ENCODE data around the gene ELAVL1.

The ELAVL1 gene

DNA sequence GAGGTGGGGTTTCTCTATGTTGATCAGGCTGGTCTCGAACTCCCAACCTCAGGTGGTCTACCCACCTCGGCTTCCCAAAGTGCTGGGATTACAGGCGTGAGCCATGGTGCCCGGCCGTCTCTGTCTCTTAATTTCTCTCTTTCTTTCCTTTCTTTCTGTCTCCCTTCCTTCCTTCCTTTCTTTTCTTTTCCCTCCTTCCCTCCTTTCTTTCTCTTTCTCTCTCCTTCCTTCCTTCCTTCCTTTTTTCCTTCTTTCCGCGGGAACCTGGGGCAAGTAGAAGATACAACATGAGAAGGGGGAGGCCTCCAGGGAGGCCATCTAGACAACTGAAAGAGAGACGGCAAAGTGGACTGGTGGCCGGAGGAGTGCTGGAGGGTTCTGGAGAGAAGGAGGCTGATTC lies 15.2 kb upstream of the ELAVL1 start:
- DNase-seq, result no peak

DNA sequence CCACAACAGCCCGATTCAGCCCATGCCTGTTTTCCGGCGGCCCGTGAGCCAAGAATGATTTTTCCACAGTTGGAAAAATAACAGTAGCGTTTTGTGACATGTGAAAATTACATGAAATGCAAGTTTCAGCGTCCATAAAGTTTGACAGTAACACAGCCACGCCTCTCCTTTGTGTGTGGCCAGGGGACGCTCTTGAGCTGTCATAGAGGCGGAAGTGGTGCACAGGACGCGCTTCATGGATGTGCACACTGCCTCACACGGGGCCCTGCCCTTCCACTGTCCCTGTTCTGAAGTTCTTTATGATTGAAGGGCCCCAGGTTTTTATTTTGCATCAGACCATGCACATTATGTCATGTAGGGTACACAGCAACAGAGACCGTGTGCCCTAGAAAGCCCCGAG lies 12.4 kb upstream of the ELAVL1 start:
- DNase-seq, result no peak

DNA sequence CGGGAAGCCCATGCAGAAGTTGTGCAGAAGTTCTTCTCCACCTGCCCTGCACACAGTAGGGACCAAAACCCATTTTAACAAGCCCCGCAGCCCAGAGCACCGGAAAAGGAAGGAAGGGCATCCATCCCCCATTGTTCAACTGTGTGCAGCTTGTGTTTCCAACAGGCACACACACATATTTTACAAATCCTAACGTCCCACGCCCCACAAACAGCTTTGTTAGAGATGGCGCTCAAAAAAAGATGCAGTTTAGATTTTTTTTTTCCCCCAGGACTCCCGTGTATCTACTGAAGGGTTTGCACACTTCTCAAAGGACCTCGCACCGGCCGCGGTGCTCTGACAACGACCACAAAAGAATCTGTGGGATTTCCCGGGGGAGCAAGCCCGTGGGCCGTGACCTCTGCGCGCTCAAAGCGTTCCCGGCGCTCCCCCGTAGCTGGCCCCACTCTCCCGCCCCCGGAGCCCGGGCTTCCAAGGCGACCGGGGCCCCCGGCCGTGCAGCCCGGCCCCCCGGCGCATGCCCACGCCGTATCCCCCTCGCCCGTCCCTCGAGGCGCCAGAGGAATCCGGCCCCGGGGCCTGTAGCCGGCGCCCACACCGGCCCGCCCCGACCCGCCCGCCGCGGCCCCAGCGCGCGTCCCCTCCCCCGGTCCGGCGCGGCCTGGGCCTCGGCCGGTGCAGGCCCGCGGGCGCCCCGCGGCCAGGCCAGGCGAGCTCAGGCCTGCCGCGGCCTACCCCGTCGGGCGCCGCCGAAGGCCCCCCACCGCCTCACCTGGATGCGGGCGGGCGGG lies 523 bp downstream of the ELAVL1 start:
- peak; percentile 26 for DNase-seq

DNA sequence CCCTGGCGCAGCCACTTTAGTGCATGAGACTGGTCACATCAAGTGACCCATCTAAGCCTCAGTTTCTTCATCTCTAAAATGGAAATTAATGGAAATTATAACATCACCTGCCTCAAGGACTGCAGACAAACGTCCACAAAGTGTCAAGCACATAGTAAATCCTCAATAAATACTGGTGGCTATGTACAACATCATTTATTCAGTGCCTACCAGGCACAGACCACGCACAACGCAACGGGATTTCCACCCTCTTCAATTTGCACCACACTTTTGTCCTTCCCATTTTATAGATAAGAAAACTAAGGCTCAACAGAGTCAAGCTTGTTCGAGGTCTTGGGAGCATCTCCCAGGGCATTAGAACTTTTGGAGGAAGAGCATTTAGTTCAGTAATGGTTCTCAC lies 1.4 kb downstream of the ELAVL1 start:
- no peak for DNase-seq

DNA sequence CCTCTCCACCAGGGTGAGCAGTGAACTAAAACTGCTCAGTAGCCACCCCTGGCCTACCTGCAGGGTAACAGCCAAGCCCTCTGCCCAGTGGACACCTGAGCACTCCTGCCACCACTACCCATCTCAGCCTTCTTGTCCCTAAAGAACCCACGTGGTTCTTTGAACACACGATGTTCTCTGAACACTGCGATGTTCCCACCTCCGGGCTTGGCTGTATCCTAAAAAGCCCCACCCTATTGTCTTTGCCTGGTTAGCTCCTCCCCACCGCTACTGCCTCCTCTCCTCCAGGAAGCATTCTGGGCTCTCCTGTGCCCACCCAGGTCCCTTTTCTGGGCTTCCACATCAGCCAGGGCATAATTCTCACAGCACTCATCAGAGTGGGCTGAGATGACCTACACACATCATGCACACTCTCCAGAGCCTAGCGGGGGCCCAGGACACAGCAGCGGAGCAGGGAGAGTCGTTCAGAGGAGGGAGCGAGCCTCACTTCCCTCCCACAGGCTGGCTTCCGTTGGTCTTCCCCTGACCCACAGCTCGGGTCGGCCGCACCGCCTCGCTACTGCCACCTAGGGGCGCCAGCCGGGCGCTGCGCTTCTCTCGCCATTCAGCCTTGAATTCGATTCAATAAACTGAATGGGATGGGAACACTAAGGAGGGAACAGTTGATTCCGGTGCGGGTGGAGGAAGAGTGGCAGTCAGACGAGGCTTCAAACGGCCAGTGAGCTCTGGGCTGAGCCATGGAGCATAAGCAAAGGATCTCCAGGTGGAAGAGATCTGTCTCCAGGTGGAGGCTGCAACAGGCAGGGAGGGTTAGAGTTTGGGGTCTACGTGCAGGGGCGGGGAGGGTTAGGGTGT lies 3.2 kb downstream of the ELAVL1 start:
- DNase-seq, result peak; percentile 43

DNA sequence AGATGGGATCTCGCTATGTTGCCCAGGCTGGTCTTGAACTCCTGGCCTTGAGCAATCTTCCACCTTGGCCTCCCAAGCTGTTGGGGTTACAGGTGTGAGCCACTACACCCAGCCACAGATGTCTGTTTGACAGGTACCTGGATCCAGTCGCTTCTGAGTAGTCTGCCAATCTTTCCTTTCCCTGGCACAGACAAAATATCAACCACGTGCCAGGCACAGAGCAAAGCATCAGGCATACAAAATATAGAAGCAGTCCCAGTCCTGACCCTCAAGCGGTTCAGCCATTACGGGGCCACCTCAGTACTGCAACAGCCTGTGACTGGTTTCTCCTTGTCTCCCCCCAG lies 3.8 kb downstream of the ELAVL1 start:
- no peak for DNase-seq

DNA sequence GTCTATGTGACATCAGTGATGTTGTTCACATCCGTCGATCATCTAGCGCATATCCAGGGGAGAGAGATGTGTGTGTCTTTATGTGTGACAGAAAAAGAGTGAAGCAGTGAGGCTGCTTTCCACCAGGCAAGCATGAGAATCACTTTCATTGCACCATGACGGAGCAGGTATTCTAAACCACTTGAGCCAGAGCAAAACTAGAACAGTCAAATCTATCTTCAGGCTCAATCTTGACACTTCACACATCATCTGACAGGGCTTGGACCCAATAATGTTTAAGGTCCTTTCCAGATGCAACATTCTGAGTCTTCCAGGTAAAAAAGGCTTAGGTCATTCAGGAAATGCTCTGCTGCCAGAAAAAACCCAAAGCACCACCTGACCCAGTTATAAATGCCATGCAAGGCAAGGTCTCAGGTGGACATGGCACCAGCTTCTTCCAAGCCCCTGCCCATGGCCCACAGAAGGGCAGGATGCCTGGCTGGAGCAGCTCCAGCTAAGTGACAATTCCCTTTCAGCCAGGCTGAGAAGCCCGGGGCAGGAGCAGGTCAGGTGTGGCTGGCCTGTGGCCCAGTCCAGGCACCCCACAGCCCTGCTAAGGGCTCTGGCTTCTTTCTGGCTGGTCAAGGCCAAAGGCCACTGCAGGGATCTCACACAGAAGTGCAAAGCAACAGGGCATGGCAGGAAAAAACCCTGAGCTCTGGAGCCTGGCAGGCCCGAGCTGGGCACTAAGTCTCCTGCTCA lies 5.0 kb downstream of the ELAVL1 start:
- DNase-seq, result no peak

DNA sequence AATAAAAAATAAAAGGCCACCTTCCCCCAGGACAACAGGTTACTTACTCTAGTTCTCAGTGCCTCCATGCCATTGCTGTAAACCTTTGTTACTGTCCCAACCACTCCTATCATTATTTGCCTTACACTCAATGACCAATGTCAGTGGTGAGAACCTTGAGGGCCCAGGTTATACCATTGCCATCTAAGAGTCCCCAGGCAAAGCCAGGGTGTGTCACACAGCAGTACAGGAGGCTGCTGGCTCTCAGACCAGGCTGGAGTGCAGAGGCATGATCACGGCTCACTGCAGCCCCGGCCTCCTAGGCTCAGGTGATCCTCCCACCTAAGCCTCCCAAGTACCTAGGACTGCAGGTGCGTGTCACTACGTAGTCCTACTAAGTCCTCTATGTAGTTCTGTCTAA lies 6.1 kb downstream of the ELAVL1 start:
- no peak for DNase-seq

DNA sequence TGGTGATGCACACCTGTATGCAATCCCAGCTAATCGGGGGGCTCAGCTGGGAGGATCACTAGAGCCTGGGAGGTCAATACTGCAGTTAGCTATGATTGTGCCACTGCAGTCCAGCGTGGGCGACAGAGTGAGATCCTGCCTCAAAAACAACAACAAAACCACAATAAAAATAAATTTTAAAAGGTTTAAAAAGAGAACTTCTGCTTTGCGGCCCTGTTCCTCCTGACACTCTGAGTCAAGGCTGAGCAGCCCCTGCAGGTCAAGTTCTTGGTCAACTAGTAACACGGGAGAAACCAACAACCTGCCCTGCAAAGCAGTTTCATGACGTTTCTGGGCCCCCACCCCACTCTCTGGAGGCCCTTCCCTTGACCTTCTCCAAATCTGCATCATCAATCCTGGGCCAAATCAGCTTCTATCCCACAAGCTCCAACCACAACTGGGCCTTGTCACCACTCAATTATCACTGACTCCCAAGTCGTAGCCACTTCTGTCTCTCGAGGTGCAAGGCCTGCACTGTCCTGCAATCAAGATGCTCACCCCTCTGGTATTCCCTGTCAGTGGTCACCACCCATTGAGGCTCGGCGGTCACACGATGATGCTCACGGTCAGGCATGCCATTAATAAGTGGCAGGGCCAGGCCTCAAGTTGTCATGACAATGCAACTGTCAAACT lies 7.5 kb downstream of the ELAVL1 start:
- no peak for DNase-seq

DNA sequence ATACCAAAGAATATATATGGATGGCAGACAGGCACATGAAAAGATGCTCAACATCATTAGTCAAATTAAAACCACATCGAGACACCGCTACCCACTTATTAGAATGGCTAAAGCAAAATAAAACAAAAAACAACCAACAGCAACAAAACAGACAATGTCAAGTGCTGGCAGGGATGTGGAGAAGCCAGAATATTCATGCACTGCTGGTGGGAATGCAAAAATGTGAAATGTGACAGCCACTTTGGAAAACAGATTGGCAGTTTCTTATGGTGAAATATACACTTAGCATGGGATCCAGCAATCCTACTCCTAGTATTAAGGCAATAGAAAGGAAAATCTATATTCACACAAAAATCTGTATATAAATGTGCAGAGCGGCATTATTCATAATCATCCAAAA lies 8.6 kb downstream of the ELAVL1 start:
- DNase-seq, result no peak

DNA sequence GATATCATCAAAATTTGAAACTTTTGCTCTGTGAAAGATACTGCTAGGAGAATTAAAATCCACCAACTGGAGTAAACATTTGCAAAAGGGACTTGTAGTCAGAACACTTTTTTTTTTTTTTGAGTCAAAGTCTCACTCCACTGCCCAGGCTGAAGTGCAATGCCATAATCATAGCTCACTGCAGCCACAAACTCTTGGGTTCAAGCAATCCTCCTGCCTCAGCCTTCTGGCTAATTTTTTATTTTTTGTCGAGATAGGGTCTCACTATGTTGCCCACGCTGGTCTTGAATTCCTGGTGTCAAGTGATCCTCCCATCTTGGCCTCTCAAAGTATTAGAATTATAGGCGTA lies 9.7 kb downstream of the ELAVL1 start:
- no peak for DNase-seq

DNA sequence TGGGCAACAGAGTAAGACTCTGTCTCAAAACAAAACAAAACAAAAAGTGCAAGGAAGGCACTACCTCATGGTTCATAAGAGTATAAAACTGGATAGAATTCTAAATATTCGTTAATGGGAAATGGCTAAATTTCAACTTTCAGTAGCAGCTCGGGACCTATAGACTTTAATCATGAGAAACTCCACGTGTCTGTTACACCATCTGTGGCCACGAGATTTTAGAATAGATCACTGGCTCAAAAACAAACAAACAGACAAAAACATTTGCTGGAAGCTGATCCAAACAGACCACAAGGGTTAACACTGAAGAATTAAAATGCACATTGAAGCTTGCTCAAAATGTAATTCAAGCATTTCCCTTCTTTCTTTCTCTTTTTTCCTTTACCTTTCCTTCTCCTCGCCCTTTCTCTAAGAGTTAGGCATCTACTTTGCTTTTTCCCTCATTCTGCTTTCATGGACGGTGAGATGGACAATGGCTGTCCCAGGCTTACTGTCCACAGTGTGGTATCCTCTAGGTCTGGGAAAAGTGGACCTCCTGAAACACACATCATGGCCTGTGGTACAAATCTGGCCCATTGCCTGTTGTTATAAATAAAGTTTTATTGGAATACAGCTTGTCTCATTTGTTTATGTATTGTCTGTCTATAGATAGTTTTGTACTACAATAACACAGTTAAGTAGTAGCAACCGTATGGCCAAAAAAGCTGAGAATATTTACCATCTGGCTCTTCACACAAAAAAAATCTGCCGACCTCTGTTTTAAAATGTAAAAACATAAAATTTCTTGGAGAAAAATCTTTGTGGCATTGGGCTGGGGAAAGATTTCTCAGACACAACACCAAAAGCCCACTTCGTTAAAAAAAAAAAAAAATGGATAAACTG lies 10.3 kb downstream of the ELAVL1 start:
- DNase-seq, result no peak

DNA sequence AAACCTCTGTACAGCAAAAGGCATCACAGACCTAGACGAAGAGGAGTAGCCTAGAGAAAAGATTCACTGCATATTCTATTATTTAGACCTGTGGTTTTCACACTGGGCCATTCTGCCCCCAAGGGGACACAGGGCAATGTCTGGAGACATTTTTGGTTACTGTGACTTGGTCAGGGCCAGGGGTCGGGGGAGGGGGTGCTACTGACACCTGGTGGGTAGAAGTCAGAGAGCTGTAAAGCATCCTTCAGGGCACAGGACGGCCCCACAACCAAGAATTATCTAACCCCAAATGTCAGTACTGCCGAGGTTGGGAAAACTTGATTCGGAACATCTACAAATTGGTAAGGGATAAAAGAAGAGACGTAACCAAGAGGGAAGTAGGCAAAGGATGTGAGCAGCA lies 11.3 kb downstream of the ELAVL1 start:
- DNase-seq, result no peak

DNA sequence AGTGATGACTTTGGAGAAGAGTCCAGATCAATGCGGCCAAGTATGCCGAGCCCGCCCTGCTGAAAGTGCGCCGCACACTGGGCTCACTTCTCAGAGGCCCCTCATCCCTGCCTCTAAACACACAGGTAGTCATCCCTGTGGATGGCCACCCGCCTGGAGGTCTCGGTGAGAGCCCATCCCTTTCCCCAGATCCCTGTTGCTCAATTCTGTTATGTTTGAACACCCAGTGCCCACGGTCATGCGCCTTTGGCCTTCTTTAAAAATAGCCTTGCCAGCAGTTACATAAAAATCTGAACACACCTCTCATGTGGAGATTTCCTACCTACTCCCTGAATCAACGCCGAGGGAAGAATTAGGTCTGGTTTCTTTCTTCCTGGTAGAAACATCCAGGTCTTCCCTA lies 11.9 kb downstream of the ELAVL1 start:
- DNase-seq, result no peak

DNA sequence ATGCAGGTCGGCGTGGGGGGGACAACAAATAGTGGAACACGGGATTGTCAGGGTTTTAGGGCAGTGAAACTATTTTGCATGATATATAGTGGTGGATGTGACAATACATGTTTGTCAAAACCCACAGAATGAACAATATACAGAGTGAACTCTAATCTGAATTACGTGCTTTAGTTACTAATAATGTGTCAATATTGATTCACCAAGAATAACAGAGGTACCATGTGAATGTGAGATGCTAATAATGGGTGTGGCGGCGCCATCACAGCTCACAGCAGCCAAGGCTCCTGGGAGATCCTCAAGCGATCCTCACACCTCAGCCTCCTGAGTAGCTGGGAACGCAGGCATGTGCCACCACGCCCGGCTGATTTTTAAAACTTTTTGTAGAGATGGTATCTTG lies 12.9 kb downstream of the ELAVL1 start:
- DNase-seq, result no peak

DNA sequence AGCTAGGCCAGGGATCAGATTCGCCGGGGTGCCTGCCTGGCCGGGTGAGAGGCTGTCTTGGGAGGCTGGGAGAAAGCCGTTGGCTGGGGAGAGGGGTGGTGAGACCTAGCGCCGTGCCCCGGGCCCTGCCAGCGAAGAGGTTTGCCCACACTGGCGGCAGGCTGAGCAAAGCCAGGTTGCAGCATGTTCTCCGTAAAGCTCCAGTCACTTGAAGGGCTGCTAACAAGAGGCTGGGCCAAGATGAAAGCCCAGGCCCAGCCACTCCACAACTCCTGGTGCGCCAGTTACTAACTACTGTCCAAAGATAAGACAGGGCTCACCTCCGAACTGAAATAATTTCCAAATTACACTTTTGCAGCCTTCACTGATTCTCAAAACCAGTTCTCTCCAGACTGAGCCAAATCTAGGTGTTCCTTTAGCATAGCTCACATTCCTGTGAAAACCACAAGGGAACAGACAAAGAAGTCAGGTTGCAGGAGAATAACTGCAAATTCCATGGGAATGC lies 16.3 kb downstream of the ELAVL1 start:
- no peak for DNase-seq

DNA sequence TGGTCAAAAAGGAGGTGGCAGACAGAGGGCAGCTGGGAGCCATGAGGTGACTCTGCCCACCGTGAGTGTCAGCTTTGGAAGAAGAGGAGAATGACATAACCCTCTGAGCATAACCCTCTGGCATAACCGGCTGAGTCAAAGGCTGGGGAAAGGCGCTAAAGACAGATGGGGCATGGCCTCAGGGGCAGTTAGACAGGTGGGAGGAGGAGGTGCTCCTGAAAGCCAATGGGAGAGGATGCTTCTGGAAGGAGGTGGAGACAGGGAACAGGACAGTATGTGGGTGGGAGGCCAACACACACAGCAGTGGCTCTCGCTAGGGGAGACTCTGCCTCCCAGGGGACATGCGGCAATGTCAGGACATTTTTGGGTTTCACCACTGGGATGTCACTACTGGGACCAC lies 17.1 kb downstream of the ELAVL1 start:
- no peak for DNase-seq

DNA sequence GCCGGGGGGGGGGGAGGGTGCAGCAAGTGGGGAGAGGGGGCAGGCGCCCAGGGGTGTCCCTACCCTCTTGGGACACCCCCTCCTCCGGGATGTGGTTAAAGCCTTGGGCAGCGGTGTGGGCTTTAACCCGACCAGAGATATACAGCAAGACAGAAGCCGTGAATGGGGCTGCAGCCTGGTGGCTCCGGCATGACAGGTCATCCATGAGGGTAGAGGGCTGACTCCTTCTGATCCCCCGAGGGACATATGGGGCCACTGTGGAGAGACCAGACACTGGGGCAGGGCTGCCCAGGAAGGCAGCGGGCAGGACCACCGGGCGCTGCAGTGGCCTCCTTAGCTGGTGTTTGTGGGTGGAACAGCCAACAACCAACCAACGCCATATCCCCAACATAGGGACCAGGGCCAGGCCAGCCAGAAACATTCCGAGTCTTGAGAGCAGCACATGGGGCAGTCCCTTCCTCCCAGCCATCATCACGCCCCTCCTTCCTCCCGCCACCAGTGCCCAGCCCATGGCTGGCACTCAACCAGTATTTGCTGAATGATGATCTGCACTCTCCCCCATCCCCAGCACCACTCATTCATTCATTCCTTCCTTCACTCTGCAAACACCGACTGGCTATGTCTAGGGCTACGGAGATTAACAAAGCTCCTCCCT lies 18.2 kb downstream of the ELAVL1 start:
- DNase-seq, result no peak

DNA sequence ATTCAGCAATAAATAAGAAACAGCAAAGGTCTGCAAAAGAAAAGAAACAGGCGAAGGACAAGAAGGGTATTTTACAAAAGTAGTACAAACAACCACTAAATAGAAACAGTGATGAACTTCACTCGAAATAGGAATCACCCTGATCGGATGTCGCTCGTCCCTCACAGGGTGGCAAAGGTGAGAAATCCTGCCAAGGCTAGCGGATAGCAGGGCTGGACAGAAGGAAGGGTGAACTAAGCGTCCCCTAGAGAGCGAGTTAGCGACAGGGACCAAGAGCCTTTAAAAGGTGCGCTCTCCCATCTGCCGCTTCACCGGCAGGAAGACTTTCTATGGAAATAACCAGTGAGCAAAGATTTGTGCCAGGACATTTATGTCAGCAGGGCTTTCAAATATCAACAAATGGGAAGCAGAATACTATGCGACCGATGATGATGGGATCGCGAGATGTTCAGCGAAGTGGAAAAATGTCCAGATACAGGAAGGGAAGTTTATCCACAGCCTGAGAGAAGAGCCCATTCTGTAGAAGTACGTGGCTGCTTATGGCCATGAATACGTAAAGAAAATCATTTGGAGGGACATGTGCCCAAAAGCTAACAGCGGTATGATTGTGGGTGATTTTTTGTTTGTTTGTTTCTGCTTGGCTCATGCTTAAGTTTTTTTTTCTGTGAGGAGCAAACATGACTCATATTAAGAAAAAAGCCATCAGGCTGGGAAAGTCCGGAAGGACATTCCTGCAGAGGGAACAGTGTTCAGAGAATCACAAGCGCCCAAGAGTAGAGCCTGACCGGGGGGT lies 18.9 kb downstream of the ELAVL1 start:
- no peak for DNase-seq

DNA sequence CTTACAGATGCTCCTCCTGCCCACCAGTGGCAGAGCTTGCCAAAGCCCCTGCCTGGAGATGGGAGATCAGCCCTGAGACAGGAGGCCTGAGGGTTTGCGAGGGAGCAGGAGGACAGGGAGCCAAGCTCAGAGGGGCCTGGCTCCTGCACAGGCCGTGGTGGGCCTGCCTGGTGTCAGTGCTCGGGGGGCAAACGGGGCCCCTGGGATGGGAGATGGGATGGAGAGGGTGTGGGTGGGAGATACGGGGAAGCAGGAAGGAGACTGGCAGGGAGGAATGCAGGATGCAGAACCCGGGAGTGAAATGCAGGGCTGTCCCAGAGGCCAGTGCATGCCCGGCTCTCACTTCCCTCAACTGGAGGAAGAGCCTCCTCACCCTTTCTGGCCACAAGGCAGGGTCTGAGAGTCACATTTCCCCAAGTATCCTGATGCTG lies 19.9 kb downstream of the ELAVL1 start:
- DNase-seq, result no peak
